ENCODE measurements around the gene CDS2.

The CDS2 gene

DNA sequence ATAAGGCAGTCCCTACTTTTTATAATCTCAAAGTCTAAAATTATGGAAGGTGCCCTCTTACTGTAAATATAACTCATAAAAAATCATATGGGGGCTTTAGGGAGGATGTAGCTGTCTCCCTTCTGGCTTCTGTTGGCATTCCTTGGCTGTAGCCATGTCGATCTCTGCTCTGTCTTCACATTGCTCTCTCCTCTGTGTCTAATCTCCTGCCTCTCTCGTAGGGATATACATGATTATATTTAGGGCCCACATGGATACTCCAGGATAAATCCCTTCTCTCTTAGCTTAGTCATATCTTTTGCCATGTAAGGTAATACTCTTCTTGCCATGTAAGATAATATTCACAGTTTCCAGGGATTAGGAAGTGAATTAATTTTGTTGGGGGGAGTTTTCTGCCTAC, 28.6 kb downstream of the CDS2 start:
- DNase-seq = no peak
- H3K4me2 ChIP-seq (ENCODE audit: low read length) = no peak overlapping the region
- H4K8ac ChIP-seq (ENCODE audit: low read depth, low read length) = no peak overlapping the region
- no peak overlapping the region for H3K27ac ChIP-seq (ENCODE audit: low read depth, low read length)
- H3K4ac ChIP-seq (ENCODE audit: low read depth, low read length) = no peak overlapping the region
- no peak overlapping the region for H2BK120ac ChIP-seq (ENCODE audit: insufficient read depth, low read length, poor library complexity)
- H2AK5ac ChIP-seq (ENCODE audit: low read length) = no peak overlapping the region
- H4K12ac ChIP-seq (ENCODE audit: low read depth, low read length) = no peak overlapping the region
- H2AFZ ChIP-seq (ENCODE audit: insufficient read depth, low read length, poor library complexity) = no peak overlapping the region
- H3K79me2 ChIP-seq (ENCODE audit: control insufficient read depth, insufficient read depth, low read length, poor library complexity) = no peaks in the 10 kb centered on the region
- no CpG with 5 or more reads among the region's 2 CpGs for WGBS (ENCODE audit: extremely low coverage, insufficient coverage, insufficient read length)
- no peak overlapping the region for H2BK12ac ChIP-seq (ENCODE audit: low read length)
- H3K18ac ChIP-seq (ENCODE audit: low read length) = no peak overlapping the region
- H3K4me1 ChIP-seq (ENCODE audit: control insufficient read depth in 1 of 2, insufficient read depth in 2 of 2, low read length in 2 of 2) = peaks cover 0 to 10% of the 10 kb centered on the region in 2 experiments
- H3K36me3 ChIP-seq (ENCODE audit: control insufficient read depth in 1 of 2, insufficient read depth in 2 of 2, low read length in 2 of 2) = no peaks in the 10 kb centered on the region
- no peak overlapping the region for H2BK5ac ChIP-seq (ENCODE audit: low read depth, low read length, poor library complexity)
- no peak overlapping the region for H3K23ac ChIP-seq (ENCODE audit: low read length)
- H3K9me3 ChIP-seq (ENCODE audit: insufficient read depth, low read depth, low read length) = no peaks in the 10 kb centered on the region
- H3K14ac ChIP-seq (ENCODE audit: low read length) = no peak overlapping the region
- H3K9ac ChIP-seq (ENCODE audit: low read length) = no peak overlapping the region
- H3K27me3 ChIP-seq (ENCODE audit: insufficient read depth, low read length) = no peaks in the 10 kb centered on the region
- H3K4me3 ChIP-seq (ENCODE audit: low read depth, low read length) = no peak overlapping the region
- H3K79me1 ChIP-seq (ENCODE audit: low read length) = no peaks in the 10 kb centered on the region
- H4K91ac ChIP-seq (ENCODE audit: low read depth, low read length) = no peak overlapping the region

- Histone ChIP-seq H3K79me2 (ENCODE audit: control insufficient read depth, insufficient read depth, low read length, poor library complexity) (no peaks in the 10 kb centered on the region), H2BK120ac (ENCODE audit: insufficient read depth, low read length, poor library complexity) (no peak overlapping the region), H4K8ac (ENCODE audit: low read depth, low read length) (no peak overlapping the region), H2AFZ (ENCODE audit: insufficient read depth, low read length, poor library complexity) (no peak overlapping the region), H3K9me3 (ENCODE audit: insufficient read depth, low read depth, low read length) (no peaks in the 10 kb centered on the region), H4K12ac (ENCODE audit: low read depth, low read length) (no peak overlapping the region), H3K4me1 (ENCODE audit: control insufficient read depth in 1 of 2, insufficient read depth in 2 of 2, low read length in 2 of 2) (peaks cover 0 to 10% of the 10 kb centered on the region in 2 experiments), H3K9ac (ENCODE audit: low read length) (no peak overlapping the region), H3K27me3 (ENCODE audit: insufficient read depth, low read length) (no peaks in the 10 kb centered on the region), H4K91ac (ENCODE audit: low read depth, low read length) (no peak overlapping the region), H3K27ac (ENCODE audit: low read depth, low read length) (no peak overlapping the region), H3K79me1 (ENCODE audit: low read length) (no peaks in the 10 kb centered on the region), H2BK5ac (ENCODE audit: low read depth, low read length, poor library complexity) (no peak overlapping the region), H2AK5ac (ENCODE audit: low read length) (no peak overlapping the region), H3K23ac (ENCODE audit: low read length) (no peak overlapping the region), H3K4me3 (ENCODE audit: low read depth, low read length) (no peak overlapping the region), H2BK12ac (ENCODE audit: low read length) (no peak overlapping the region), H3K36me3 (ENCODE audit: control insufficient read depth in 1 of 2, insufficient read depth in 2 of 2, low read length in 2 of 2) (no peaks in the 10 kb centered on the region), H3K18ac (ENCODE audit: low read length) (no peak overlapping the region), H3K4me2 (ENCODE audit: low read length) (no peak overlapping the region), H3K14ac (ENCODE audit: low read length) (no peak overlapping the region), H3K4ac (ENCODE audit: low read depth, low read length) (no peak overlapping the region)
- peak; percentile 35 to 47 for DNase-seq
- no CpG with 5 or more reads among the region's 4 CpGs for WGBS (ENCODE audit: extremely low coverage, insufficient coverage, insufficient read length)
Observed at GRCh38 chr20:5156675-5157448, 30.1 kb downstream of the CDS2 start.

DNA sequence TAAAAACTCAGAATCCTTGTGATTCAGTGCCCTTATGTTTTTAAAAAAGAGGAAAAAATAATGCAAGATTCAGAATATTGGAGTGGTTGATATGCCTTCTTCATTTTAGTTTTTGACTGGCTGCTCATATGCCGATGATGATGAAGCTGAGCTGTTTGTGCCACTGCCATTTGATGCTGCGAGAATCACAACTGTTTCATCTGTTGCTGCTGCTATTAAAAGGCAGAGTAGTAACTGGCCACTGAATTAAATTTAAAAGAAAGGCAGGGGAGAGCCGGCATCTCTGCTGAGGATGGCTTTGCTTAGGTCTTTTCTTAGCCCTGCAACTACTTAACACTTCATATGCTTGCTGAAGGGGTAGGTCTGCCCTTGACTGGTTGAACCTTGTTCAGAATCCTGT, 33.1 kb downstream of the CDS2 start:
- no peak overlapping the region for H3K18ac ChIP-seq (ENCODE audit: low read length)
- no peak overlapping the region for H2BK12ac ChIP-seq (ENCODE audit: low read length)
- peak overlapping the region; percentile 33 for H3K4ac ChIP-seq (ENCODE audit: low read depth, low read length)
- H3K9me3 ChIP-seq (ENCODE audit: insufficient read depth, low read depth, low read length) = no peaks in the 10 kb centered on the region
- H3K4me2 ChIP-seq (ENCODE audit: low read length) = no peak overlapping the region
- H3K14ac ChIP-seq (ENCODE audit: low read length) = no peak overlapping the region
- no CpG with 5 or more reads among the region's 3 CpGs for whole genome bisulfite sequencing (ENCODE audit: extremely low coverage, insufficient coverage, insufficient read length)
- no peak overlapping the region for H2AFZ ChIP-seq (ENCODE audit: insufficient read depth, low read length, poor library complexity)
- H3K27ac ChIP-seq (ENCODE audit: low read depth, low read length) = no peak overlapping the region
- DNase-seq = no peak
- H3K79me1 ChIP-seq (ENCODE audit: low read length) = no peaks in the 10 kb centered on the region
- H4K12ac ChIP-seq (ENCODE audit: low read depth, low read length) = no peak overlapping the region
- peaks cover 0 to 4% of the 10 kb centered on the region in 2 experiments for H3K4me1 ChIP-seq (ENCODE audit: control insufficient read depth in 1 of 2, insufficient read depth in 2 of 2, low read length in 2 of 2)
- no peaks in the 10 kb centered on the region for H3K36me3 ChIP-seq (ENCODE audit: control insufficient read depth in 1 of 2, insufficient read depth in 2 of 2, low read length in 2 of 2)
- no peak overlapping the region for H4K8ac ChIP-seq (ENCODE audit: low read depth, low read length)
- H2BK5ac ChIP-seq (ENCODE audit: low read depth, low read length, poor library complexity) = no peak overlapping the region
- no peak overlapping the region for H2BK120ac ChIP-seq (ENCODE audit: insufficient read depth, low read length, poor library complexity)
- H2AK5ac ChIP-seq (ENCODE audit: low read length) = no peak overlapping the region
- no peaks in the 10 kb centered on the region for H3K27me3 ChIP-seq (ENCODE audit: insufficient read depth, low read length)
- no peak overlapping the region for H3K9ac ChIP-seq (ENCODE audit: low read length)
- H3K79me2 ChIP-seq (ENCODE audit: control insufficient read depth, insufficient read depth, low read length, poor library complexity) = no peaks in the 10 kb centered on the region
- H4K91ac ChIP-seq (ENCODE audit: low read depth, low read length) = no peak overlapping the region
- H3K4me3 ChIP-seq (ENCODE audit: low read depth, low read length) = no peak overlapping the region
- no peak overlapping the region for H3K23ac ChIP-seq (ENCODE audit: low read length)

DNA sequence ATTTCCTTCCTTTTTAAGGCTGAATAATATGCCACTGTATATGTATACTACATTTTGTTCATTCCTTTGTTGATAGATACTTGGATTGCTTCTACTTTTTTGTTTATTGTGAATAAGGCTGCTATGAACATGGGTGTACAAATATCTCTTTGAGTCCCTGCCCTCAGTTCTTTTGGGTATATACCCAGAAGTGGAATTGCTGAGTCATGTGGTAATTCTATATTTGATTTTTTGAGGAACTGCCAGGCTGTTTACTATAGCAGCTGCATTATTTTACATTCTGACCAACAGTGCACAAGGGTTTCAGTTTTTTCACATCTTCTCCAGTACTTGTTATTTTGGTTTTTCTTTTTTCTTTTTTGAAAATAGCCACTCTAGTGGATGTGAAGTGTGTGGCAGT, 34.1 kb downstream of the CDS2 start:
- Histone ChIP-seq H4K8ac (ENCODE audit: low read depth, low read length) (no peak overlapping the region), H3K27me3 (ENCODE audit: insufficient read depth, low read length) (no peaks in the 10 kb centered on the region), H3K79me1 (ENCODE audit: low read length) (no peaks in the 10 kb centered on the region), H3K4me1 (ENCODE audit: control insufficient read depth in 1 of 2, insufficient read depth in 2 of 2, low read length in 2 of 2) (peaks cover 0 to 4% of the 10 kb centered on the region in 2 experiments), H3K9ac (ENCODE audit: low read length) (no peak overlapping the region), H2BK12ac (ENCODE audit: low read length) (no peak overlapping the region), H3K4me2 (ENCODE audit: low read length) (no peak overlapping the region), H2BK120ac (ENCODE audit: insufficient read depth, low read length, poor library complexity) (no peak overlapping the region), H3K36me3 (ENCODE audit: control insufficient read depth in 1 of 2, insufficient read depth in 2 of 2, low read length in 2 of 2) (no peaks in the 10 kb centered on the region), H2AK5ac (ENCODE audit: low read length) (no peak overlapping the region), H3K4ac (ENCODE audit: low read depth, low read length) (no peak overlapping the region), H3K79me2 (ENCODE audit: control insufficient read depth, insufficient read depth, low read length, poor library complexity) (no peaks in the 10 kb centered on the region), H3K27ac (ENCODE audit: low read depth, low read length) (no peak overlapping the region), H4K12ac (ENCODE audit: low read depth, low read length) (no peak overlapping the region), H3K9me3 (ENCODE audit: insufficient read depth, low read depth, low read length) (no peaks in the 10 kb centered on the region), H3K14ac (ENCODE audit: low read length) (no peak overlapping the region), H4K91ac (ENCODE audit: low read depth, low read length) (no peak overlapping the region), H3K23ac (ENCODE audit: low read length) (no peak overlapping the region), H3K18ac (ENCODE audit: low read length) (no peak overlapping the region), H3K4me3 (ENCODE audit: low read depth, low read length) (no peak overlapping the region), H2BK5ac (ENCODE audit: low read depth, low read length, poor library complexity) (no peak overlapping the region), H2AFZ (ENCODE audit: insufficient read depth, low read length, poor library complexity) (no peak overlapping the region)
- DNase-seq = no peak
